ENCODE measurements around the gene PAK1IP1.
"Not testable (repeated sequence)": the region's sequence is repeated elsewhere in the genome, so short reads cannot be mapped to it uniquely, and the experiment has no call there.

PAK1IP1 gene

GRCh38 chr6:10692965-10693538 lies 1.7 kb upstream of the PAK1IP1 start:
- no peak for DNase-seq (ENCODE audit: low read depth)

- no peak for DNase-seq (ENCODE audit: low read depth)
Observed at GRCh38 chr6:10695086-10695657, 400 bp downstream of the PAK1IP1 start.

GRCh38 chr6:10696655-10697054 lies 1.9 kb downstream of the PAK1IP1 start:
- no peak for DNase-seq (ENCODE audit: low read depth)

- DNase-seq (ENCODE audit: low read depth), result no peak
Observed at GRCh38 chr6:10713962-10714361, 19.2 kb downstream of the PAK1IP1 start.

GRCh38 chr6:10719296-10719963 lies 24.7 kb downstream of the PAK1IP1 start:
- no peak for DNase-seq (ENCODE audit: low read depth)

- DNase-seq (ENCODE audit: low read depth), result no peak
Observed at GRCh38 chr6:10719964-10720264, 25.1 kb downstream of the PAK1IP1 start.

- peak; percentile 15 for DNase-seq (ENCODE audit: low read depth)
Observed at GRCh38 chr6:10720265-10720959, 25.6 kb downstream of the PAK1IP1 start.

- not testable (repeated sequence) for DNase-seq (ENCODE audit: low read depth)
Observed at GRCh38 chr6:10720960-10721849, 26.4 kb downstream of the PAK1IP1 start.

GRCh38 chr6:10721850-10722569 lies 27.2 kb downstream of the PAK1IP1 start:
- no peak for DNase-seq (ENCODE audit: low read depth)

GRCh38 chr6:10722570-10722819 lies 27.7 kb downstream of the PAK1IP1 start:
- DNase-seq (ENCODE audit: low read depth), result no peak

- peak; percentile 99 for DNase-seq (ENCODE audit: low read depth)
Observed at GRCh38 chr6:10722820-10723566, 28.2 kb downstream of the PAK1IP1 start, which contains the start of gene TMEM14C. TSS of gene TMEM14C (plus strand) at chr6:10723070. CDS start at chr6:10724614, 1,544 bp downstream.

- DNase-seq (ENCODE audit: low read depth), result no peak
Observed at GRCh38 chr6:10723567-10723881, 28.8 kb downstream of the PAK1IP1 start.

GRCh38 chr6:10725044-10725443 lies 30.3 kb downstream of the PAK1IP1 start:
- DNase-seq (ENCODE audit: low read depth), result no peak

GRCh38 chr6:10725716-10726115 lies 30.9 kb downstream of the PAK1IP1 start:
- DNase-seq (ENCODE audit: low read depth), result no peak

GRCh38 chr6:10730254-10730653 lies 35.5 kb downstream of the PAK1IP1 start:
- DNase-seq (ENCODE audit: low read depth), result no peak

GRCh38 chr6:10733151-10733715 lies 38.5 kb downstream of the PAK1IP1 start:
- DNase-seq (ENCODE audit: low read depth), result no peak

- DNase-seq (ENCODE audit: low read depth), result no peak
Observed at GRCh38 chr6:10733863-10734262, 39.1 kb downstream of the PAK1IP1 start.

GRCh38 chr6:10736731-10737130 lies 42.0 kb downstream of the PAK1IP1 start:
- no peak for DNase-seq (ENCODE audit: low read depth)

- DNase-seq (ENCODE audit: low read depth), result no peak
Observed at GRCh38 chr6:10740061-10740460, 45.3 kb downstream of the PAK1IP1 start.

- DNase-seq (ENCODE audit: low read depth), result not testable (repeated sequence)
Observed at GRCh38 chr6:10741643-10742042, 46.9 kb downstream of the PAK1IP1 start.

- DNase-seq (ENCODE audit: low read depth), result no peak
Observed at GRCh38 chr6:10742251-10742650, 47.5 kb downstream of the PAK1IP1 start.

Data from fibroblast of gingiva (primary cell).